22Rv1 (cell line): Measurements from ENCODE around the gene ASTN2.

Experiments used
- CTCF ChIP-seq: fragments of 450-650 bp; IDR thresholded peaks from 2 replicates; pipeline ENCODE4 v1.5.1; 2017; ENCODE audit warnings: mild to moderate bottlenecking
- ZFX ChIP-seq: fragments of 450-650 bp; IDR thresholded peaks from 2 replicates; pipeline ENCODE4 v1.6.1; 2017; ENCODE audit warnings: antibody characterized with exemption, borderline replicate concordance

GRCh38 chr9:116721411-116721810, 693.4 kb downstream of the ASTN2 start:
- TF ChIP-seq CTCF (no peak), ZFX (no peak)
